HG02943 (cell line): ENCODE measurements around the gene SLC24A3.
"Not testable (repeated sequence)": the region's sequence is repeated elsewhere in the genome, so short reads cannot be mapped to it uniquely, and the experiment has no call there.

Experiments
- ATAC-seq: cut with Tn5 transposase; IDR thresholded peaks from one replicate; pipeline ENCODE4 v1.9.1; 2021; ENCODE audit warnings: mild to moderate bottlenecking, low read depth, moderate library complexity; ENCODE audit not compliant: unreplicated experiment

SLC24A3 gene

DNA sequence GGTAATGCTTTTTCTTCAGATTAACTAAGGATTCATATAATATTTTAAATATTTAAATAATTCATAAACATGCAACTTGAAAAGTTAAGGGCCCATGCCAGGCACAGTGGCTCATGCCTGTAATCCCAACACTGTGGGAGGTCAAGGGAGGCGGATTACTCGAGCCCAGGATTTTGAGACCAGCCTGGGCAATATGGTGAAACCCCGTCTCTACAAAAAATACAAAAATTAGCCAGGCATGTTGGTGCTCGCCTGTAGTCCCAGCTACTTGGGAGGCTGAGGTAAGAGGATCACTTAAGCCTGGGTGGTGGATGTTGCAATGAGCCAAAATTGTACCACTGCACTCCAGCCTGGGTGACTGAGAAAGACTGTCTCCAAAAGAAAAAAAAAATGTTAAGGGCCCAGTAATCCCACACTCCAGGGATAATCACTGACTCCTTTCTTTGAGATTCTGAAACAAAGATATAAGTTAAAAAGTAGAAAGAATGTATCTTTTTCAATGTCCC is 537.7 kb downstream of the SLC24A3 start:
- ATAC-seq, result no peak

DNA sequence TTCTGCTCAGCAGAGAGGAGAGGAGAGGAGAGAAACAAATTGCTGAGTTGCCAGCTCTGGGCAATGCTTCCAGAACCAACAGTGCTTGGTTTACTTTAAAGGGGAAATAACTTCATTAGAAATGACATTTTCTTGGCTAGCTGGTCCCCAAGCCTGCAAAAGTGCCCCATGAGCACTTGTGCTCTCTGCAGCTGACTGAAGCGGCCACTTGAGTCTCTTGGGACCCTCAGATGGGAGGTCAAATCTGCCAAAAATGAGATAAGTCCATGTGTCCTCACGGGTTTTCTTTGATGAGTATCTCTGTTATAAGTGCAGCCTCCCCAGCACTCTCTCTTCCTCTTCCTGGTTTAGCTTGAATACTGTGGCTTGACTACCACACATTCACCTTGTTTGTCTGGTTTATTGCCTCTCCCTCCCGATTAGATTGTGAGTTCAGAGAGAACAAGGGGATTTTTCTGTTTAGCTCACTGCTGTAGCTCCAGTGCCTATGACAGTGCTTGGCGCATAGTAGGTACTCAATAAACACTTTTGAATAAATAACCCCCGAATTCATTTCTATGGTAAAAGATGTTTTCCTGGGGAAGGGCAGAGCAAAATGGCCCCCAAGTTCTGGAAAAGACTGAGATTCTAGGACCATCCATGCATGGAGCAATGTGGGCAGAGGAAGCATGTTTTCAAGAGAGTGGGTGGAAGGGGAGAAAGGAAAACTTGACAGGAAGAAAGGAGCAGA is 538.6 kb downstream of the SLC24A3 start:
- ATAC-seq, result no peak

DNA sequence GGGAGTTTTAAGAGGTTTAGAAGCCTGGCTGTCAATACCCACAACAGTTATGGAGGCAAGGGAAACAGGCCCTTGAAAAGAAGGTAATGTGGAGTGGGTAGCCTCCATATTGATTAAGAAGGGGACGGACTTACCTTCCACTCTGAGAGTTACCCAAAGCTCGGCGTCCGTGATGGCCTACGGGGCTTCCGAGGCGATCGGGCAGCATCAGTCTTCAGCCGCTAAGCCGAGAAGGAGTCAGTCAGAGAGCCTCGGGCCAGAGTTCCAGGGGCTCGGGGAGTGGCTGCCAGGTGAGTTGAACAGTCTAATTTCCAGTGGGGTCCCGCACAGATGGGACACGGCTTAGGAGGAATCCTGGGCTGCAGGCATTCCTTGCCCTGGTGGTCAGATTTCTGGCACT is 541.8 kb downstream of the SLC24A3 start:
- ATAC-seq, result not testable (repeated sequence)

DNA sequence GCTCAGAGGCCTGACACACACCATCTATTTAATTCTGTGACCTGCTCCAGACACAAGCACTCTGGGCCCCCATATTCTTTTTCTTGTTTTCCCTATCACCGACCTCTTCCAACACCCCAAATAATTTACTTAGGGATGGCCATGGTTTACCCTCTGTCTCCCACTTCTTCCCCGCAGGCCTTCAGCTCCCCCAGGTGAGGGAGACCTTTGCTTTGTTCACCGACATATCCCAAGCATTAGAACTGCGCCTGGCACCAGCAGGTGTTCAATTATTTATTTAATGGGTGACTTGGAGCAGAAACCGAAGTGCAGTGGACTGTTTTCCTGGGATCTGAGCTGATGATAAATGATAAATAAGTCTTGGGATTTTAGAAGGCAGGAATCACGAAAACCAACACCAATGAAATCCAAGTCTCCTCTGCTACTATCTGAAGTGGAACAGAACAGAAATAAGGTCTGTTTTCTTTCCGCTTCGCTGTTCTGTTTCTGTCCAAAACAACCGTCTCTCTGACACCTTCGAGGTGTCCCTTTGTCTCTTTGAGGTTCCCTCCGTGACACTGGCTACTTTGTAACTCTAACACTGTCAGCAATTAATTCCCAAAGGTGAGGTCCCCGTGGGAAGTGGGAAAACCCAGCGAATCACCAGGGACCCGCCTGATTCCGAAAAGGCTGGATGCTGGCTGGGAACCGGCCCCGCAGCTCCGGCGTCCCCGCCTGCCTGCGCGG is 544.5 kb downstream of the SLC24A3 start:
- ATAC-seq, result no peak

DNA sequence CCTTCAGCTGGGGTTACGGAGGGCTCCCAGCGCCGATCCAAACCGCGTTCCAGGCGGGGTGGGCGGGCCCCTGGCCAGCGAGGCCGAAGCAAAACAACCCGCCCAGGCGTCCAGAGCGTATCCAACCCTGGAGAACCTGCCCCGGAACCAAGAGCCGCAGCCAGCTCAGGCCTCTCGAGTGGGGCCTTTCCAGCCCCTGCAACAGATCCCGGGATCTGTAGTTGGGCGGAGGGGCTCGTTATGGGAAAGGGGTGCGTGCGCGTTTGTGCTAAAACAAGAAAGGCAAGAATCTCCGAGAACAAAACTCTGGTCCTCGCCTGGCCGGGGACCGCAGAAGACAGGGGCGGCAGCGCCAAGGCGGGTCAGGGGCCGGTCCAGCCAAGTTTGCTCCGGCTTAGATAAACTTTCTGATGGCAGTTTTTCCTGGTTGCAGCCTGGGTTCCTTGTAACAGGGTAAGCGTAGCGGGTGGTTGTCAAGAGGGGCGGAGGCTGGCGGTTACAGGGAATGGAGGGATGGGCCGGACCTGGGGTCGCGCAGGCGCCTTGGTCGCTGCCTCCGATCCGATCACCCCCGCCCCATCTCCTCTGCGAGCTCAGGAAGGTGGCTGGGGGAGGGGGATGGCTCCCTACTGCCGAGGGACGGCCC is 545.2 kb downstream of the SLC24A3 start:
- ATAC-seq, result no peak

DNA sequence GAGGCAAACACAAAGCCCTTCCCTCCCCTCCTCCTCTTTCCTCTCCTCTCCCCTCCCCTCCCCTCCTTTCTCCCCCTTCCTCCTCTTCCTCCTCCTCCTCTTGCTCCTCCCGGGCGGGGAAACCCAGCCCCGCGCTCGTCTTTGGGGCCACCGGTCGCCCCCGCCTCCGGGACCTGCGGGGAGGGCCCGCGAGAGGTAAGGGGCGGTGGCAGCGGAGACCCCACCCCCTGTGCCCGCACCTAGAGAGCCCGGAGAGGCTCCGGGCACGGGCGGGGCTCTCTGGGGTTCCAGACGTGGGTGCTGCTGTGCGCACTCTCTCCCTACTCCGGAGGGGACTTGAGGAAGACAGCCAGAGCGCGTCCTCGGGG is 545.7 kb downstream of the SLC24A3 start, which contains the start of gene RIN2:
RIN2 (plus strand) TSS at position 126 of the 368 bp plus-strand sequence. CDS start 131,344 bp downstream, outside the sequence.
- no peak for ATAC-seq

DNA sequence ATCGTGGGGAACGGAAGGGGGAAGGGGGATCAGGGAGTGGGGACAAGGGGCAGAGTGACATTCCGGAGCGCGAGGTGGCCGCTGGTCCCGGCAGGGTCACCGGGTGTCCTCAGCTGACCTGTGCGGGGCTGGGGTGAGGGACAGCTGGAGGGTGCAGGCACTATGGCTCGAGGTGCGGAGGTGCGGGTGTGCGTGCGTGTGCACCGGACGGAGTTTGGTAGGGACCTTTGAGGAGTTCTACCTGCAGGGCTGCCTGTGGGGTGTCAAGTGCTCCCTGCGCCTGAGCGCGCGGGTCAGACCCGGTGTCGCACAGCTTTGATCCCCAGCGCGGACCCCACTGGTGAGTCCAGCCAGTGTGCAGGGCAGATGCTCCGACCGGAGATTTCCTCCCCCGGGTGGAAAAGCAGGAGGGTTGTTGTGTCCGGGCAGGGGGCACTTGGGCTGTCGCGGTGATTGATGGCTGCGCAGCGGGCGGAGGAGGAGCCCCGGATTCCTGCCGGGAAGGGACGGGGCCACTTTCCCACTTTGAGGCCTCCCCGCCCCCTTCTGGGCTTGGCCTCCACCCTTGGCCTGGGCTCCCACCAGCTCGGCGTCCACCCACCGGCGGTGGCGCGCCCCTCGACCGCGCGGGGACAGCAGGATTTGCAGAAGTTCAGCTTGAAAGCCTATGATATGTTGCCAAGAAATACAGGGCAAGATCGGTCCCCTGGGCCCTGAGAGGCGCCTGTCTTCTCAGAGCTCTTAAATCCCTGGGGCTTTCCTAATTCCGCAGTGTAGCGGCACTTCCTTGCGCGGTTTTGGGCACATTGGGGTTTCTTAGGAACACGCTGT is 546.3 kb downstream of the SLC24A3 start:
- ATAC-seq, result no peak

DNA sequence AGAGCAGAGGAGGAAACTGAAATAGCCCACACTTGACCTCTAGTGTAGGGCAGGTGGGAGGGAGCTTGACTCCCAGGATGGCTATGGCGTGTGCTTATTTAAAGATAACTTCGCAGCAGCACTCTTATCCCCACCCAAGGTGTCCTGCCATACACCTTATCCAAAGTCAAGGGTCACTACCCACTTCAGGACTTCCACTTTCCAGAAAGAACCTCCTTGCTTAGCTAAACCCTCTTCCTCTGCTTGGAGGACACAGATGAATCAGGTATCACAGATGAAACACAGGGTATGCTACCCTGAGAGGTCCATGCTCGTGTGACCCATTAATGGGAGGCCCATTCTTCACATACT is 547.9 kb downstream of the SLC24A3 start:
- no peak for ATAC-seq

DNA sequence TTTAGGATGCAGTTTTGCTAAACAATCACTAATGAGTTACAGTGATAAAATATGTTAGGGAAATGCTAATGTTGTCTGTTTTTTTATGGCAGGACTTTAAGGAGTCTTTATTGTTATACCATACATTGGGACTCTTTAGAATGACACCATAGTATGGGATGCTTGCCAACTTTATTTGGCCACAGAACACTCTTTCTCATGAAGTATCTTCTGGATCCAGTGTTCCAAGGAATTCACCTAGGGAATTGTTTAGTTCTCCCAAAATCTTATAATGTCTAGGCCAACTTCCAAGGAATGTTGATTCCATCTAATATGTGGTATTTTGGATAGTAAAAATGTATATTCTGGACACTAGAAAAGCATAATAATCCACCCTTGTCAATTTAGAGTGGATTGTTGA is 548.9 kb downstream of the SLC24A3 start:
- ATAC-seq, result no peak

DNA sequence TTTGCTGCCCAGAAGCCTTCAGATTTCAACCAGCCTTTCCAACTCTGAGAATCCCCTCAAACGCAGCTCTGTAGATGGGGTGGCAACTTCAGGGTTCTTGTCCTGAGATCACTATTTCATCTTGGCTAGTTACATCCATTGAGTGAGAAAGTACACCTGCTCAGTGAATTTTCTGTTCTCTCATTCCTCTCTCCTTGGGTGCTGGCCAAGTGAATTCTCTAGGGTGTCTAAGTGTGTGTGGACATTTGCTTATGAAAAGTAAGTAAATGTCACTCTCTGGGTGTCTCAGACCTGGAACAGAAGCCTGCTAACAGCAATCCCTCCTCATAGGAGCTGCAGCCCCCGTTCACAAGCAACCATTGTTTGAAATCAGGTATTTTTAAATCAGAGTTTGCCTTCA is 549.4 kb downstream of the SLC24A3 start:
- no peak for ATAC-seq

DNA sequence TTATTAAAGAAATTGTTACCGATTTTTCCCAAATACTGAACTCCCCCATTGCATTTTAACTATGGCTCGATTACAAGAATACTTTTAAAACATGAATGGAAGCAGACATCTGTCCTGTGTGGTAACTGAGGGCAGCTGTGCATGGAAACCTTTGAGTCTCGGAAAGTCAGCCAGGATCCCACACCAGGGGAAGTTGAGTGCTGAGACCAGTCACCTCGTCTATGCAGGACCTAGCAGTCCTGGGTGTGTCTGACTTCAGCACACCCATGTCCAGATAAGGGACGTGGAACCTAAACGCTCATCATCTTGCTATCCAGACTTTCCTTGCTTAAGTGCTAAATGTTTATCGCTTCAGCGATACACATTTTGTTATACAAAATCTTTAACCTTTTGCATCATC is 551.8 kb downstream of the SLC24A3 start:
- ATAC-seq, result no peak

DNA sequence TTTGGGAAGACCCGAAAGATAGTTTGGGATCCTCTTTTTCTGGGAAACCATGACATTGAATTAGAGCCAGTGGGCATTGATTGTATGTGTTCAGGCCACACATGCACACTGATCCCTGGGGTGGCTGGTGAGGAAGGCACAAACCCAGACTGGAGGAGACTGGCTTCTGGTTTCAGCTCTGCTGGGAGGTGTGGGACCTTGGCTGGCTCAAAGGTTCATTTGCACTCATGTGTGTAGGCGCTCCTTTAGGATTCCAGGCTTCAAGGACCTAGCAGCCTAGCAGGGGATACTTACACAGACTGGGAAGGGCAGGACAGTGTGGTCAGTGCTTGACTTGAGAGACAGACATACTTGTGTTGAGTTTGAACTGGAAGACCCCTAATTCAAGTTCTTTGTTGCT is 552.8 kb downstream of the SLC24A3 start:
- no peak for ATAC-seq

DNA sequence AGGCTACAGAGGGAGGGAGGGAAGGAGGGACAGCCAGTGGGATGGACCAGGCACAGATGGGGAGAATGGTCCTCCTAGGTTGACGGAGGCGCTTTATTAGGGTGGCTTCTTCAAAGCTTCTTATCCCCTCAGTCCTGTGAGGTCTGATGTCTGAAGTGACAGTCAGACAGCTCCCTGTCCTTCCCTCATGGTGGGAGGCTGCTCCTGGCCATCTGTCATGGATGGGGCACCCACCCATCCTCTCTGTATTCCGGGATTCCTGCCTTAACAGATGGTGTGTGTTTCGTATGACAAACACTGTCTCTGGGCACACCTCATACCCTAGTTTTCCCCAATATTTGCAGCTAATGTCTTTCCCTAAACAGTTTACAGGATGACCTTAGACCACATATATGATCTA is 553.5 kb downstream of the SLC24A3 start:
- ATAC-seq, result no peak

DNA sequence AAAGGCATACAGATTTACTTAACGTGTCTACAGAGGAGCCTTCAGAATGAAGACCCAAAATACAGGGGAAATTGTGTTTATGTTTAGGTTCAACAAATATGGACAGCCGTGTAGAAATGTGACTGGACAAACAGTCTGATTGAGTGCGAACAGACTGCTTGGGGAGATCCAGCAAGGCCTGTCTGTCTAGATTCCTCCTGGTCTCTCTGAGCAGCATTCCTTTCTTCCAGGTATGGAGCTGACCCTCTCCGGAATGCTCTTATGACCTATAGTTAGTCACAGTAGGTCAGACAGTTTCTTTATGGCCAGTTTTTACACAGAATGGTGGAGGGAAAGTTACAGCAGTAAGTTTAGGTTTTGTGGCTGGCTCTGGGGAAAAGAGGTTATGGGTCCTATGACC is 554.6 kb downstream of the SLC24A3 start:
- ATAC-seq, result no peak

DNA sequence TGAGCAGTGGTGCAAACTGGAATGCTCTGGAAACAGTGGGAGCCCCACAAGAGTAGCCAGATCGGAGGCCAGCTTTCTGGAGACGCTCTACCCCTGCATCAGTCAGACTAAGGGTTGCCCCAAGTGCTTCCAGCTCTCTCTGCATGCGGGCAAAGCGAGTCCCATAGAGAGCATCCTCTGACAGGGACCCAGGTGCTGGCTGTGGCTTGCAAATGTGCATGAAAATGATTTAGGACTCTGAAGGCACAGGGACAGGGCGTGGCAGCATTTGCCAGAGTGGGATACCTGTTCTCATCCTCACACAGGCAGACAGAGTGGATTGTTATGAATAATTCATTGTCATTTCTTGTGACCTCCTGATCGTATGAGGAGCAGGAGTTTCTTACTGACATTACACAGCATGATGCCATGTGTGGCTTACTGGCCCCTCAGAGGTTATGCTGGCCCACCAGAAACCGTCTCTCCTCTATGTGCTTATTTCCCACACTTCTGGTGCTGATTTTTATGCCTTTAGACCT is 555.9 kb downstream of the SLC24A3 start:
- ATAC-seq, result no peak

DNA sequence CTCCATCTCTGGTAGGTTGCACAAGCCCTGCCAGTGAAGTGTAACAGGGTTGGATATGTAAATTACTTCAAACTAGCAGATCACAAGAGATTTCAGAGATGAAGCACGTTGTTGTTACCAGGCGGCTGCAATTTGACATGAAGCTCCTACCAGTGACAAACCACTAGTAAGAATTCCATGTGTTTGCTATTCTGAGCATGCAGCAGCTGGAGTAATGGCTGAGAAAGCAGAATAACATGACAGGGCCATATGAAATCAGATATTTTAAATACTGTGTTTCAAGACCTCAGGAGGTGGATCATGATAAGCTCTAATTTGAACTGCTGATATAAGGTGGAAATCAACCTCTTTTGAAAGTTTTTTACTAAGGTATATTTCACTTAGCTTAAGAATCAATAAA is 557.1 kb downstream of the SLC24A3 start:
- ATAC-seq, result no peak

DNA sequence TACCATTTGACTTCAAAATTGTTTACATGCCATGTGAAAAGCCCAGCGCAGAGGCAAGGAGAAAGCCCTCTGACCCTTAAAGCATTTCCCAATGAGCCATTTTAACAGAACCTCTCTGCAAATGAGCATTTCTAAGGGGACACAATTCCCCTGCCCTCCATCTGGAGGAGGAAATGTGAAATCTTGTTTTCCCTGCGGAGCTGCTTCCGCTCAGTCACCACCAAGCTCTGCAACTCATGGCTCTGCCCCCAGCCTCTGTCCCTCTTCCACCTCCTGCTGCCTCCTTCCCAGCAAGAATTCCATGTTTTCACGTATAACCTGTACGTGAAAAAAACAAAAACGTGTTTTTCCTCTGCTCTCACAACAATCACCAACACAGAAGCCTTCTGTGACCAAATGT is 557.9 kb downstream of the SLC24A3 start:
- ATAC-seq, result no peak

DNA sequence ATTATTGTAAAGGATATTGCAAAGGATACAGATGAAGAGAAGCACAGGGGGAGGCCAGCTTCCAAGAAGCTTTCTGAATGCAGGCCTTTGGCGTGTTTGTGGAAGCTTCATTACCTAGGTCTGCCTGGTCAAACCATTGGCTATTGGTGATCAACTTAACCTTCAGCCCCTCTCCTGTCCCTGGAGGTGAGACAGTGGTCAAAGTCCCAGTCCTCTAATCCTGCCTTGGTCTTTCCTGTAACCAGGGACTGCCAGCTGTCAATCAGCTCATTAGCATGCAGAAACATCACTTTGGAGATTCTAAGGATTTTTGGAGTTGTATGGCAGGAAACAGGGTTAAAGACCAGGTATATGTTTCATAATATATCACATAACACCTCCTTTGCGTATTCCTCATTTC is 558.6 kb downstream of the SLC24A3 start:
- no peak for ATAC-seq
